GM12872 (cell line): ENCODE data around the gene MRPL53.

ENCODE experiments used
- CTCF ChIP-seq: IDR thresholded peaks from 3 replicates; pipeline ENCODE4 v1.5.1; 2011; ENCODE audit warnings: low read depth, mild to moderate bottlenecking, low read length, moderate library complexity; ENCODE audit not compliant: insufficient read depth

Gene MRPL53

GRCh38 chr2:74481431-74481830 is 9.0 kb upstream of the MRPL53 start:
- TF ChIP-seq CTCF: no peak

- peak; percentile 68 for TF ChIP-seq CTCF
Measured at GRCh38 chr2:74474899-74475298, 2.4 kb upstream of the MRPL53 start.

- no peak for TF ChIP-seq CTCF
Measured at GRCh38 chr2:74474481-74474880, 2.0 kb upstream of the MRPL53 start.

- TF ChIP-seq CTCF: no peak
Measured at GRCh38 chr2:74472945-74473258, 422 bp upstream of the MRPL53 start.

GRCh38 chr2:74471332-74472065 is 981 bp downstream of the MRPL53 start:
- TF ChIP-seq CTCF: no peak

- TF ChIP-seq CTCF: no peak
Measured at GRCh38 chr2:74464406-74464805, 8.1 kb downstream of the MRPL53 start.

GRCh38 chr2:74462786-74463105 is 9.7 kb downstream of the MRPL53 start:
- TF ChIP-seq CTCF: no peak
